HEK293 (cell line): ENCODE measurements around the gene GABRR1.

Source experiments
- CTCF ChIA-PET: fragments of 350-600 bp; formaldehyde crosslinking; extraction: SDS; loops from one replicate; lab custom pipeline; 2021; ENCODE audit warnings: antibody characterized with exemption; lab: Yijun Ruan, JAX
- POLR2A ChIA-PET: fragments of 300-600 bp; formaldehyde crosslinking; extraction: SDS; loops from one replicate; lab custom pipeline; 2020; ENCODE audit warnings: antibody characterized with exemption, inconsistent platforms; lab: Yijun Ruan, JAX
- H3K27ac ChIP-seq: fragments of 200-500 bp; sonication (Bioruptor generic); 2 replicates; pipeline ENCODE4 v1.5.1; 2014; ENCODE audit warnings: low read depth, low read length, control low read depth, inconsistent platforms; ENCODE audit errors: extremely low read depth
- H3K36me3 ChIP-seq, 2 experiments: fragments of 200-500 bp in 1 of 2; sonication (Bioruptor generic) in 1 of 2; 1 replicate in 1 of 2; 2 replicates in 1 of 2; pipeline ENCODE4 v1.5.1; 2014 to 2017; ENCODE audit warnings: inconsistent platforms in 2 of 2, low read length in 2 of 2; ENCODE audit not compliant: control insufficient read depth in 2 of 2, insufficient read depth in 1 of 2
- H3K4me1 ChIP-seq: fragments of 200-500 bp; sonication (Bioruptor generic); 2 replicates; pipeline ENCODE4 v1.5.1; 2014; ENCODE audit warnings: mild to moderate bottlenecking, low read length, inconsistent platforms; ENCODE audit not compliant: control insufficient read depth, insufficient read depth
- H3K4me3 ChIP-seq: 2 replicates; pipeline ENCODE4 v1.5.1; 2011; ENCODE audit warnings: low read depth, mild to moderate bottlenecking, control low read depth, low read length, moderate library complexity
- H3K9me3 ChIP-seq: fragments of 200-500 bp; sonication (Bioruptor generic); 2 replicates; pipeline ENCODE4 v1.5.1; 2014; ENCODE audit warnings: low read depth, low read length, inconsistent platforms; ENCODE audit not compliant: control insufficient read depth, insufficient read depth
- BCL11B ChIP-seq: fragments of 450-650 bp; formaldehyde crosslinking; IDR thresholded peaks from 2 replicates; pipeline ENCODE4 v1.5.1; 2016; ENCODE audit warnings: low read depth, missing biosample characterization, missing genetic modification characterization
- ELK4 ChIP-seq: IDR thresholded peaks from 2 replicates; pipeline ENCODE4 v1.6.1; 2011; ENCODE audit warnings: mild to moderate bottlenecking, low read depth, low read length, borderline replicate concordance
- GLIS1 ChIP-seq: fragments of 450-650 bp; formaldehyde crosslinking; IDR thresholded peaks from 2 replicates; pipeline ENCODE4 v1.5.1; 2016; ENCODE audit warnings: missing biosample characterization, missing genetic modification characterization
- HIC1 ChIP-seq: fragments of 450-650 bp; formaldehyde crosslinking; IDR thresholded peaks from 2 replicates; pipeline ENCODE4 v1.5.1; 2016; ENCODE audit warnings: missing biosample characterization, missing genetic modification characterization
- IKZF3 ChIP-seq: fragments of 450-650 bp; IDR thresholded peaks from 2 replicates; pipeline ENCODE4 v1.5.0; 2018; ENCODE audit warnings: missing biosample characterization, mild to moderate bottlenecking, missing genetic modification characterization, moderate library complexity
- KLF8 ChIP-seq: fragments of 450-650 bp; formaldehyde crosslinking; IDR thresholded peaks from 2 replicates; pipeline ENCODE4 v1.5.1; 2016; ENCODE audit warnings: missing biosample characterization, missing genetic modification characterization
- PRDM1 ChIP-seq: fragments of 450-650 bp; formaldehyde crosslinking; IDR thresholded peaks from 2 replicates; pipeline ENCODE4; 2016; ENCODE audit warnings: missing biosample characterization, missing genetic modification characterization
- RBAK ChIP-seq: fragments of 450-650 bp; formaldehyde crosslinking; IDR thresholded peaks from 2 replicates; pipeline ENCODE4 v1.5.1; 2016; ENCODE audit warnings: missing biosample characterization, missing genetic modification characterization
- REPIN1 ChIP-seq: fragments of 450-650 bp; formaldehyde crosslinking; IDR thresholded peaks from 2 replicates; pipeline ENCODE4 v1.5.1; 2017; ENCODE audit warnings: missing biosample characterization, missing genetic modification characterization, low read depth
- SALL2 ChIP-seq: fragments of 450-650 bp; formaldehyde crosslinking; IDR thresholded peaks from 2 replicates; pipeline ENCODE4 v1.5.0; 2017; ENCODE audit warnings: missing biosample characterization, mild to moderate bottlenecking, missing genetic modification characterization, borderline replicate concordance
- SP3 ChIP-seq: fragments of 450-650 bp; formaldehyde crosslinking; IDR thresholded peaks from 2 replicates; pipeline ENCODE4 v1.5.1; 2016; ENCODE audit warnings: missing biosample characterization, missing genetic modification characterization
- TCF7L2 ChIP-seq: IDR thresholded peaks from 2 replicates; pipeline ENCODE4 v1.6.1; 2011; ENCODE audit warnings: low read depth, mild to moderate bottlenecking, inconsistent platforms, low read length, moderate library complexity, borderline replicate concordance
- TRIM28 ChIP-seq: IDR thresholded peaks from 2 replicates; pipeline ENCODE4 v1.6.1; 2011; ENCODE audit warnings: low read length, control low read depth, borderline replicate concordance
- ZBTB20 ChIP-seq: fragments of 450-650 bp; formaldehyde crosslinking; IDR thresholded peaks from 2 replicates; pipeline ENCODE4 v1.5.1; 2016; ENCODE audit warnings: missing biosample characterization, missing genetic modification characterization
- ZBTB7A ChIP-seq: fragments of 450-650 bp; formaldehyde crosslinking; IDR thresholded peaks from 2 replicates; pipeline ENCODE4 v1.5.1; 2016; ENCODE audit warnings: low read depth, missing biosample characterization, missing genetic modification characterization
- ZNF280C ChIP-seq: fragments of 450-650 bp; formaldehyde crosslinking; IDR thresholded peaks from 2 replicates; pipeline ENCODE4 v1.5.1; 2016; ENCODE audit warnings: missing biosample characterization, missing genetic modification characterization
- ZNF292 ChIP-seq: fragments of 450-650 bp; formaldehyde crosslinking; IDR thresholded peaks from 2 replicates; pipeline ENCODE4 v1.5.1; 2016; ENCODE audit warnings: low read depth, missing biosample characterization, missing genetic modification characterization, borderline replicate concordance
- ZNF341 ChIP-seq: fragments of 450-650 bp; formaldehyde crosslinking; IDR thresholded peaks from 2 replicates; pipeline ENCODE4; 2016; ENCODE audit warnings: low read depth, missing biosample characterization, missing genetic modification characterization
- ZNF398 ChIP-seq: fragments of 450-650 bp; formaldehyde crosslinking; IDR thresholded peaks from 2 replicates; pipeline ENCODE4 v1.5.1; 2017; ENCODE audit warnings: missing biosample characterization, missing genetic modification characterization
- ZNF488 ChIP-seq: fragments of 450-650 bp; formaldehyde crosslinking; IDR thresholded peaks from 2 replicates; pipeline ENCODE4 v1.5.1; 2016; ENCODE audit warnings: missing biosample characterization, missing genetic modification characterization
- ZNF521 ChIP-seq: fragments of 450-650 bp; formaldehyde crosslinking; IDR thresholded peaks from 2 replicates; pipeline ENCODE4 v1.5.1; 2017; ENCODE audit warnings: missing biosample characterization, mild to moderate bottlenecking, missing genetic modification characterization
- ZNF548 ChIP-seq: fragments of 450-650 bp; formaldehyde crosslinking; IDR thresholded peaks from 2 replicates; pipeline ENCODE4 v1.5.1; 2016; ENCODE audit warnings: missing biosample characterization, missing genetic modification characterization
- ZNF626 ChIP-seq: fragments of 450-650 bp; sonication (Bioruptor Pico); formaldehyde crosslinking; IDR thresholded peaks from 2 replicates; pipeline ENCODE4 v1.5.1; 2018; ENCODE audit warnings: missing biosample characterization, missing genetic modification characterization, inconsistent platforms
- ZNF629 ChIP-seq: fragments of 450-650 bp; formaldehyde crosslinking; IDR thresholded peaks from 2 replicates; pipeline ENCODE4 v1.5.1; 2017; ENCODE audit warnings: missing biosample characterization, missing genetic modification characterization

GABRR1 gene

GRCh38 chr6:89145956-89146717 is 71.0 kb downstream of the GABRR1 start, which contains the start of gene PM20D2 (continued):
- no peak for TF ChIP-seq ZNF398 (tag by site-specific recombination)
- 0 out of 2 replicates have a peak, but pooled peaks have one; percentile 19 for TF ChIP-seq BCL11B (tag by site-specific recombination)
- TF ChIP-seq, all 188 proteins: peak for 58

- Histone ChIP-seq H3K36me3 (peaks cover 0 to 11% of the 10 kb centered on the region in 2 experiments; a peak in 2 of 3 replicates), H3K4me3 (peak overlapping the region; percentile 83), H3K9me3 (no peaks in the 10 kb centered on the region), H3K4me1 (peaks cover 22% of the 10 kb centered on the region), H3K27ac (peak overlapping the region; percentile 93)
- ChIA-PET CTCF (interaction anchor here (0.6 to 4.7 kb wide), 13 partner anchors 13 to 1201 kb away, joined by 3 to 23 read pairs (median 4); no protein-coding TSS in a partner anchor), POLR2A (interaction anchor here (0.6 to 4.0 kb wide), 10 partner anchors 26 to 460 kb away, joined by 3 to 48 read pairs (median 6); partner anchors contain the start of genes PNRC1, RNGTT, SRSF12 and UBE2J1)
- TF ChIP-seq ZNF292 (tag by site-specific recombination) (no peak), ZNF341 (tag by site-specific recombination) (peak; percentile 32), ZNF629 (tag by site-specific recombination) (peak; percentile 69), ZBTB20 (tag by site-specific recombination) (peak; percentile 76), KLF8 (no peak; the same call in 1 of the 2 replicates), ELK4 (no peak), ZNF626 (no peak), TRIM28 (no peak; the same call in 1 of the 2 replicates), ZNF280C (tag by site-specific recombination) (no peak), SALL2 (no peak), SP3 (peak; percentile 44), ZNF488 (tag by site-specific recombination) (no peak), IKZF3 (tag by site-specific recombination) (no peak), TCF7L2 (no peak), HIC1 (tag by site-specific recombination) (no peak), ZBTB7A (tag by site-specific recombination) (no peak), PRDM1 (tag by site-specific recombination) (0 out of 2 replicates have a peak, but pooled peaks have one; percentile 22), RBAK (tag by site-specific recombination) (no peak), ZNF548 (tag by site-specific recombination) (no peak), REPIN1 (tag by site-specific recombination) (no peak), GLIS1 (tag by site-specific recombination) (no peak), ZNF521 (tag by site-specific recombination) (no peak)
Observed at GRCh38 chr6:89145091-89145955, 71.8 kb downstream of the GABRR1 start.
